CD4-positive, alpha-beta T cell treated with Interferon alpha-2 for 1 hour (primary cell): ENCODE measurements around the gene LAMA4.

Experiments
- DNase-seq, 2 donors: peaks; one replicate each; pipeline ENCODE4 v3.0.0-alpha.2; 2020 to 2022

The LAMA4 gene

DNA sequence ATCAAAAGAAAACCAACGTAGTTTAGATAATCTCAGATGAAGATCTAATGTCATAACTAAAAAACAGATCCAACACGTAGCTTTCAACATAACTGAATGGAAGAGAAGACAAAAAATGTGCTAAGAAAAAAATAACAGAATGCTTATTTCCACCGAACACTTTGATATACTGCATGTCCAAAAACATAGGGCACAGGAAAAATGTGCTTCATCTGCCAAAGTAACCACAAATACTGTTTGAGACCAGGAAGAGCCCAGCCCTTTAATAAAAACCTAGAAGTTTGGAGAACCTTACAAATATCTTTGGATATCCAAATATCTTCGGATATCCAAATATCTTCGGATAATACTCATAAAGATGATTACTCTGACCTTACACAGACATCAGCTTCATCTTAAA lies 19.8 kb downstream of the LAMA4 start:
- DNase-seq = no peak

DNA sequence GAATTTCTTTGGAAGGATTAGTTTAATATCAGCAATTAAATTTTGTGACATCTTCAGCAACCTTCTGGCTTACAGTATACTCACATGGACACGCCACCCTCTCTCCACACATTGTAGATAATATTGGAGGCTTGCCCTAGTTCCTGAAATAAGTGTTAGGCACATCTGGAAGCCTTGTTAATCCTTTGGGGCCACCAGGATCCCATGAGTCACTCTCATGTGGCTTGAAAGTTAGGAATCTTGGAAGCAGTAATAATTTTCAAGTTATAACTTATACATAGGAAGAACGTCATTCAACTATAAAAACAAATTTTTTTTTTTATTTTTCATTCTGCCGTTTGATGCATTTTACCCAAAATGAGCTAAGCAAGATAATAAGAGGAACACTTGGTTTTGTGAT lies 20.5 kb downstream of the LAMA4 start:
- DNase-seq = no peak

GRCh38 chr6:112232845-112233256 lies 21.5 kb downstream of the LAMA4 start:
- DNase-seq = no peak

DNA sequence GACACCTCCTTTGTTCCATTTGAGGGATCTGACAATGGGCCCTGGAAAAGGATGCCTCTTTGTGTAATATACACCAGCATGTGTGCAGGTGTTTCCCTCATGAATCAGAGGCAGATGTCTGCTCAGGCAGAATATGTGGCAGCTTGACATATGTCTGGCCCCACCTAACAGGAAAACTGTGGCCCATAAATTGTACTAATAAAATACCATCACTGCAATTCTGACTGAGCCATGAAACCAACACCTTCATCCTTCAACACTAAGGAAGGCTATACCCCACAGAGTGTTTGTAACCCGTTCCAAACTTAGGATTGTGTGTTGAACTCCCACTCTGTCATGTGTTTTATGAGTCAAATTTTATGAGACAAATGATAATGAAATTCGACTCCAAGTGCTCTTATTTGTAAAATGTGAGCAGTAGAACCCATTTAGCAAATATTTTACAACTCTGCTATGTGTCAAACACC lies 22.7 kb downstream of the LAMA4 start:
- no peak for DNase-seq

DNA sequence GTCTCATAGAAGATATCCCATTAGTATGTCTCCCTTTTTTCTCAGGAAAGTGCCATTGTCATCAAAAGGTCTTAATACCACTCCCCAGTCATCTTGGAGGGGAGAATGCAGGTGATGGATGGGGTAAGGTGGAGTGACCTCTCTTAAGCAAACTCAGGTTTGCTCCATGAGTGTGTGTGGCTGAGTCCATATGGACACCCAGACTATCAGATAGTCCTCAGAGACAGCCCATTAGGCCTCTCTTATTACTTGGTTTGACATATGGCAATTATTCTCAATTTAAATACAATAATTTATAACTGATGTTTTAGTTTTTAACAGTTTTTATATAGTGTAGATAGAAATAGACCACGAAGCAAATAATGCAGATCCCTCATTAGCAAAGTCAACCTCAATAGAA lies 23.2 kb downstream of the LAMA4 start:
- no peak for DNase-seq

DNA sequence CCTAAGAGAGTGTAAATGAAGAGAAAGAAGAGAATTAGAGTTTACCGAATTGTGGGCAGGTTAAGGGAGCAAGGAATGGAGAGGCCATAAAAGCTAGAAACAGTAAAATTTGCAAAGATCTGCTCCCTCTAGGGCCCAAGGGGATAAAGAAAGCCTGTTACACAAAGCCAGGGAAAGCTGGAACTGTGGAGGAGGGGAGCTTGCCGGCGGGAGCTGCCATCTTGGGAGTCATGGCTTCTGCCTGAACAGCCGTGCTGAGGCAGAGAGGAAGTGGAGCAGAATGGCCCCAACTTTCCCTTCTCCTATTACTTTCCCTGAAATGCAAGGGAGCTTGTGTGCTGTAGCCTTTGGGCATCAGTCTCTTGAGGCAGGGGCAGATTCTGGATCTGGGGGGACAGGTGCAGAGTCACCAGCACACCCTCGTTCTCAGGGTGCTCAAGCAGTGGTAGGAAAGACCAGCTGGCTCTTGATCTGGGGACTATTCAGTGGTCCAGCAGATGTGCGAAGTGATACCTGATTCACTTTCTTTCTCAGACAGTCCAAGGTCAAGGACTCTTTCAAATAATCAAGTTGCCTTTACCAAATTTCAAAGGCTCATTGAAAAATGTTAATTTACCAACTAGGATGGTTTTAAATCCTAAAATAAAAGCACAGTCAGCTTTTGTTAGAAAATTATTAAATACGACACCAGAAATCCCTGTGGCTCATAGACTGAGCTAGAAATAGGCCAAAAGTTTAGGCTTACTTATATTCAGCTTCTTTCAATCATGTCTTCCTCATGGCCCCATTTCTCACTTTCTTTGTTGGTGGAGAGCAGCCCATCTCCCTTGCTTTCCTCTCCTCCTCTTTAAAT lies 25.7 kb downstream of the LAMA4 start:
- DNase-seq = no peak

- no peak for DNase-seq
These were observed 26.4 kb downstream of the LAMA4 start for GRCh38 chr6:112227992-112228391.

DNA sequence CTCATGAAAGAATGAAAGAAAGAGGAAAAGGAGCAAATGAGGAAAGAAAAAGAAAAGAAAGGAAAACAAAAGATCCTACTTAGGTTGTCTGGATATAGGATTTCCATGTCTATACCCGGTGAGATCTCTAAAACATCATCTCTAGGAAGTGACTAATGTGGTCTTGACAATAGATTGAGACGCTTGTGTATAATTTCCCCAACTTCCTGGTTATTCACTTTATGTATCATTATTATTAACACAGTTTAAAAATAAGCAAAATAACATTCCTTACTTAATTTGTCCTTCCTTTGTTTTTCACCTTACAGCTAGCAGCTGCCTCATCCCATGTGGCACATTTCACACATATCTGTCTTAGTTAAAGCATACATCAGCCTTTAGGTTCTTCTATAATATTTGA lies 27.0 kb downstream of the LAMA4 start:
- no peak for DNase-seq

DNA sequence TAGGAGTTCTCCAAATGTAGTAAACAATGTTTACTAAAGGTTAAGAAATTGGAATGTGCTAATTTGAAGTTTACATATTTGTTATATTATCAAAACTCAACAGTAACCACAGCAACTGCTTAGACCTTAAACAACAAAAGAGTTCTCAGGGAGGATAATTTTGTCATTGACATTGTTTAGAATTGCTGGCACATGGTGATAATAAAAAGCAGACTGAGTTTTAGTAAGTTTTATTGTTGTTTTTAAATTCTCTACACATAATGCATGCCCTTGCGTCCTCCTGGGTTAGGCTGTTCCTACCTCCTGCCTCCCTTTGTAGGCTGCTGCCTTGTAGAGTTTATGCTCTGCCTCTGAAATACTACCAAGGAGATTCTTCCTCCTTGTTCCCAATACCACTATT lies 28.7 kb downstream of the LAMA4 start:
- no peak for DNase-seq

DNA sequence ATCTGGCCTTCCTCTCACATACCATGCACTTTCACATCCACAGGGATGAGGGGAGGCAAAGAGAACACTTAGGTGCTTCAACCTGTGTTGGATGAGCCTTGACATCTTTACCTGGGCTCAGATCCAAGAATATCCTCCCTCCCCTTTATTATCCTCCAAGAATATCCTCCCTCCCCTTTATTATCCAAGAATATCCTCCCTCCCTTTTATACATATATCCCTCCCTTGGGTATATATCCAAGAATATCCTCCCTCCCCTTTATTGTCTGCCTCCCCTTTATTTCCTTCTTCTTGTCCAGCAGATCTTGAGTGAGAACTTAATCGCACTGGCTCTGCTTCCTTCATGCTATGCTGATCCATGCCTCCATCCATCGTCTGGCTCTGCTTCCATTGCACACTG lies 30.3 kb downstream of the LAMA4 start:
- no peak for DNase-seq

- DNase-seq = no peak
These were observed 31.1 kb downstream of the LAMA4 start for GRCh38 chr6:112223070-112223861.

- DNase-seq = no peak
These were observed 32.1 kb downstream of the LAMA4 start for GRCh38 chr6:112221981-112222852.

- DNase-seq = no peak
These were observed 32.8 kb downstream of the LAMA4 start for GRCh38 chr6:112221561-112221960.

GRCh38 chr6:112218563-112218962 lies 35.8 kb downstream of the LAMA4 start:
- DNase-seq = no peak

- DNase-seq = no peak
These were observed 37.5 kb downstream of the LAMA4 start for GRCh38 chr6:112216662-112217551.

- DNase-seq = no peak
These were observed 38.7 kb downstream of the LAMA4 start for GRCh38 chr6:112215488-112216284.

GRCh38 chr6:112214739-112215269 lies 39.6 kb downstream of the LAMA4 start:
- no peak for DNase-seq

DNA sequence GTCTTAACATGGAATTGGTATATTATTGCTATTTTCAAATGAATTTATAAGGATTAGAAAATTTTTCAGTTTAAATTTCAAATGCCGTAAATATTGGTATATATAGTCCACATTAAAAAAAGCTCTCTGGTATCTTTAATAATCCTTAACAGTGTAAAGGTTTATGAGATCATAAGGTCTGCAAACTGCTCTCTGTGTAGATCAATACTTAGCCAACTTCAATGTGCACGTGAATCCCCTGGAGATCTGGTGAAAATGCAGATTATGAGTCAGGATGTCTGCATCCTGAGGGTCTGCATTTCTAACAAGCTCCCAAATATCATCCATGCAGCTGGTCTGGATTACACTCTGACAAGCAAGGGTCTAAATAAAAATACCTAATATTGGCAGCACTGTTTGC lies 43.5 kb downstream of the LAMA4 start:
- DNase-seq = no peak

GRCh38 chr6:112209131-112209530 lies 45.2 kb downstream of the LAMA4 start:
- DNase-seq = no peak

GRCh38 chr6:112207776-112208175 lies 46.6 kb downstream of the LAMA4 start:
- DNase-seq = no peak

- no peak for DNase-seq
These were observed 47.2 kb downstream of the LAMA4 start for GRCh38 chr6:112207131-112207530.
